ENCODE results near the gene EPB41L2.
"Not testable (repeated sequence)": the region's sequence is repeated elsewhere in the genome, so short reads cannot be mapped to it uniquely, and the experiment has no call there.

EPB41L2 gene

GRCh38 chr6:131033631-131034030, 29.4 kb downstream of the EPB41L2 start:
- no peak for DNase-seq

GRCh38 chr6:131029626-131030297, 33.3 kb downstream of the EPB41L2 start:
- DNase-seq, result no peak

GRCh38 chr6:131027326-131027725, 35.7 kb downstream of the EPB41L2 start:
- DNase-seq, result no peak

GRCh38 chr6:131026243-131026642, 36.8 kb downstream of the EPB41L2 start:
- no peak for DNase-seq

- DNase-seq, result no peak
Measured at GRCh38 chr6:131024565-131024964, 38.5 kb downstream of the EPB41L2 start.

GRCh38 chr6:131023834-131024504, 39.1 kb downstream of the EPB41L2 start:
- DNase-seq, result no peak

GRCh38 chr6:131022691-131023090, 40.4 kb downstream of the EPB41L2 start:
- no peak for DNase-seq

GRCh38 chr6:131017962-131018361, 45.1 kb downstream of the EPB41L2 start:
- DNase-seq, result no peak

GRCh38 chr6:131015630-131016263, 47.3 kb downstream of the EPB41L2 start:
- no peak for DNase-seq

GRCh38 chr6:131015025-131015591, 47.9 kb downstream of the EPB41L2 start:
- no peak for DNase-seq

GRCh38 chr6:131014080-131014776, 48.8 kb downstream of the EPB41L2 start:
- DNase-seq, result no peak

GRCh38 chr6:131013495-131013894, 49.5 kb downstream of the EPB41L2 start:
- no peak for DNase-seq

- DNase-seq, result no peak
Measured at GRCh38 chr6:131009790-131010189, 53.3 kb downstream of the EPB41L2 start.

- DNase-seq, result not testable (repeated sequence)
Measured at GRCh38 chr6:131008965-131009364, 54.1 kb downstream of the EPB41L2 start.

GRCh38 chr6:131007964-131008363, 55.1 kb downstream of the EPB41L2 start:
- not testable (repeated sequence) for DNase-seq

- DNase-seq, result no peak
Measured at GRCh38 chr6:131007286-131007685, 55.8 kb downstream of the EPB41L2 start.

- no peak for DNase-seq
Measured at GRCh38 chr6:131005439-131006016, 57.5 kb downstream of the EPB41L2 start.

- DNase-seq, result no peak
Measured at GRCh38 chr6:131004936-131005335, 58.1 kb downstream of the EPB41L2 start.

GRCh38 chr6:131004387-131004755, 58.7 kb downstream of the EPB41L2 start:
- no peak for DNase-seq

GRCh38 chr6:131003488-131004386, 59.3 kb downstream of the EPB41L2 start:
- no peak for DNase-seq

- DNase-seq, result no peak
Measured at GRCh38 chr6:131002661-131002980, 60.4 kb downstream of the EPB41L2 start.

Measured in stimulated activated CD4-positive, alpha-beta T cell treated with anti-CD3 and anti-CD28 coated beads, Interleukin-4, amount 100 ng/mL, for 1 hour (primary cell).